Raji (cell line): ENCODE data around the gene MCAM.

Source experiments
- POLR2A ChIP-seq: IDR thresholded peaks from 2 replicates; pipeline ENCODE4 v1.6.1; 2011; ENCODE audit warnings: low read depth, low read length, control low read depth; ENCODE audit not compliant: insufficient read depth

MCAM gene

DNA sequence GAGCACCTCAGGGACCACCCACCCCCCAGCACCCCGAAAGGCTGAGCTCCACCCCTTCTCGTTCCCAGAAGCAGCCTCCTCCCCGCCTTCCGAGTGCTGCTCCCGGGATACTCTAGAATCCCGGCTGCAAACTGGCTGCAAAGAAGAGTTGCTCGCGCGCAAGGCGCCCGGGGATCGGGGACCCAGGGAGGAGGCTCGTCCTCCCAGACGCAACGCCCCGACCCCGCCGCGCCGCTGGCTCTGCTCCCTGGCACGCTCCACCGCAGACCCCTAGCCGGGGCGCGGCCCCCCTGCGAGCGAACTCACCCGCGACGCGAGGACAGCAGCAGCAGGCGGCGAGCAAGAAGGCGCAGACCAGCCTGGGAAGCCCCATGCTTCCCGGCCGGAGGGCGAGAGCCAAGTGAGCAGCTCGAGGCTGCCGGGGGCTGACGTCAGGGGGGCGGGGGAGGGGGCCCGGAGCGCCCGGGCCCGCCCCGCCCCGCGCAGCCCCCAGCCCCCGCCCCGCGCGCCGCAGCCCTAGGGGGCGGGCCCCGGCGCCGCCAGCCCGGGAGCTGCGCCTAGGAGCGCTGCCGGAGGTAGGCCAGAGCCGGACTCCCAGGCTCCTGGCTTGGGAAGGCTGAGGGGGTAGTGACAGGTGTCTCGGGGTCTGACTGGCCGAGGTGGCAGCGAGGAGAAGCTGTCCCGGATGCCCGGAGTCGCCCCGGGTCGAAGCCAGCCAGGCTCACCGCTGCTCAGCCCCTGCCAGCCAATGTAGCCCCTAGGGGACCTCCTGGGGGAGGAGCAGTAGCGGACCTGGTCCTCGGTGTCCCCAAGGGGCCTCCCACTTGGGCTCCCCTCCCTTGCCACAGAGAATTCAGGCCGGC, at the start of gene MCAM:
Gene MCAM, minus strand, starts transcription at position 402 of the 863 bp plus-strand sequence. Its CDS starts 29 bp downstream, at position 373.
- no peak for TF ChIP-seq POLR2A

DNA sequence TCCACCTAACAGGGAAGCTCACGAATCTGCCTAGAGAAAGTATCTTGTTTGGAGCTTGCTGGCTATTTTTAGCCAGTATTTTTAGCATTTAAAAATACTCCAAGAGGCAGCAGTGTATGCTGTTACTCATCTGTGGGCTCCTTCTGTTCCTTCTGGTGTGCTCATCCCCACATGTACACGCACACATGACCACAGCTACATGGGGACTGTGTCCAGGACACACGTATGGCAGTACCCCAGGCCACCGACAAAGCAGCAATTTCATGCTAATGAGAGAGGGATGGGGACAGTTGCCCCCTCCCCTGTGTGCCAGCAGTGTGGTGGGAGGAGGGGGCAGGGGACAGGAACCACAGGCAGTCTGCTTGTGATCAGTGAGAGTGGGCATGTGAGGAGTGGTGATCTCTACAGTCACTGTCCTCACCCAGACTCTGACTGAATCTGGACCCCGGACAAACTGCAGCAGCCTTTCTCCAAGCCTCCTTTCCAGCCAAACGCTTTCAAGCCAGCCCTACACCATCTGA, 48.2 kb upstream of the MCAM start:
- no peak for TF ChIP-seq POLR2A

GRCh38 chr11:119363851-119364590, 47.1 kb upstream of the MCAM start:
- no peak for TF ChIP-seq POLR2A

DNA sequence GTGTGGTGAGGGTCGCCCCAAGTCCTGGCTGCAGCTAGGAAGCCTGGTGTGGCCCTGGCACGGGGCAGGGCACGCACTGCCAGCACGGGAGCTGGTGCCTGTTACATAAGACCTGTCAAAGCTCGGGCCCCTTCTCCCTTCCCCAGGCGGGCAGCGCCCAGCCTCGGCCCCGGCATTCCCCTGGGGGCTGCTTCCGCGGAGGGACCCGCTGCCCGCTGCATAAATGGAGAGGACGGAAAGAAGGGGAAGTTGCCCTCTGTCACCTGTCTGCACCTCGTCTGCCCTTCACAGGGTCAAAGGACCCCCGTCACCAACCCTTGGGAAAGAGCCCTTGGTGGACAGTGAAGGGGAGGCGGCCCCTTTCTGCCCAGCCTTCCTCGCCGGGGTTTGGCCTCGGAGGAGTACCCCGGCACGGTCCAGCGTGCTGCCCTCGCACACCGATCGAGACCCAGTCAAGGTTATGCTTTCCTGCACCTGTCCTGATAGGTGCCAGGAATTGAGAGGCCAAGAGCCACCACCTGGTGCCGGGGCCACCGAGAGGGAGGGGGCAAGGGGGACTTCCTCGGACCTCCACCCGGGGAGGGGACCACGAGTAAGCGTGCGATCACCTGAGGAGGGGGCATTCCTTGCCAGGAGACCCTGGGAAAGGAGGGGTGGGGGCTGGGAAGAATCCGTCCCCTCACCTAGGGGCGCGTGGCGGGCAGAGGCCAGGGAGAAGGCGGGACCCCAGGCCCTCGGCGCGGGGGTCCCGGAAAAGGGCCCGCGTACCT, 46.3 kb upstream of the MCAM start:
- TF ChIP-seq POLR2A, result no peak

- TF ChIP-seq POLR2A, result no peak
Measured at GRCh38 chr11:119362741-119363080, 45.8 kb upstream of the MCAM start.

- TF ChIP-seq POLR2A, result no peak
Measured at GRCh38 chr11:119361941-119362725, 45.2 kb upstream of the MCAM start.

GRCh38 chr11:119361056-119361787, 44.3 kb upstream of the MCAM start:
- TF ChIP-seq POLR2A, result no peak

DNA sequence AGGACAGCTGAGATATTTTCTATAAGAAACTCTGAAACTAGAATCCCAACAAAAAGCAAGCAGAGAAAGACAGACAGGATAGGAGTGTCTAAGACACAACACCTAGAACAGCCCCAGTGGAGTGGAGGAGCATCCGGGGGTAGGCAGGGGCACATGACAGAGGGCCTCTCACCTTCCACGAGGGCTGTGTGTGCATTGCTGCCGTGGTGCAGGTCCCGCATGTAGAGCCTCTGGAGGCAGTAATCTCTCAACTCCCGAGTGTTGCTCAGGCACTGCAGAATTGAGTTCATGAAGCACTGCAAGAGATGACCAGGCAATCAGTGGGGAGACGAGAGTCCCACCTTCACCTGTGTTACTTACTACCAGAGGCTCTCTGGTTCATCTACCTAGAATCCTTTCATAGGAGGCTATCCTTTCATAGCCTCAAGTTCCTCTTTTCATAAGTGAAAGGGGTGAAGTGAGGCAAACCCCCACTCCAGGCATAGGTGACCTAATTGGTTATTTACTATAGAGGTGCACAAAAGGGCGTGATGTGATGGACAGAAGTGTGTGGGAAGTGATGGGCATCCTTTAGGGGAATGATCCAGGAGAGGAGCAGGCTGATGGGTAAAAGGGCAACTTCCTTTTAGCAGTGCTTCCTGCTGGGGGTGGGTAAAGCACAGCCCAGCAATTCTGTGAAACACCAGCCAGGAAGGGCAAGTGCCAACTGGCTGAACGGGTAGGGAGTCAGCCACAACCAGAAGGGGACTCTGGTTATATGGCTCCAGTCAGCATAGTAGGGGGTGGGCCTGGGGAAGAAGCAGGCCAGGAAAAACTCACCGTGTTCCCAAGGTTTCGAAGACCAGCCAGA, 42.7 kb upstream of the MCAM start:
- TF ChIP-seq POLR2A, result no peak

- no peak for TF ChIP-seq POLR2A
Measured at GRCh38 chr11:119357074-119357473, 40.1 kb upstream of the MCAM start.

DNA sequence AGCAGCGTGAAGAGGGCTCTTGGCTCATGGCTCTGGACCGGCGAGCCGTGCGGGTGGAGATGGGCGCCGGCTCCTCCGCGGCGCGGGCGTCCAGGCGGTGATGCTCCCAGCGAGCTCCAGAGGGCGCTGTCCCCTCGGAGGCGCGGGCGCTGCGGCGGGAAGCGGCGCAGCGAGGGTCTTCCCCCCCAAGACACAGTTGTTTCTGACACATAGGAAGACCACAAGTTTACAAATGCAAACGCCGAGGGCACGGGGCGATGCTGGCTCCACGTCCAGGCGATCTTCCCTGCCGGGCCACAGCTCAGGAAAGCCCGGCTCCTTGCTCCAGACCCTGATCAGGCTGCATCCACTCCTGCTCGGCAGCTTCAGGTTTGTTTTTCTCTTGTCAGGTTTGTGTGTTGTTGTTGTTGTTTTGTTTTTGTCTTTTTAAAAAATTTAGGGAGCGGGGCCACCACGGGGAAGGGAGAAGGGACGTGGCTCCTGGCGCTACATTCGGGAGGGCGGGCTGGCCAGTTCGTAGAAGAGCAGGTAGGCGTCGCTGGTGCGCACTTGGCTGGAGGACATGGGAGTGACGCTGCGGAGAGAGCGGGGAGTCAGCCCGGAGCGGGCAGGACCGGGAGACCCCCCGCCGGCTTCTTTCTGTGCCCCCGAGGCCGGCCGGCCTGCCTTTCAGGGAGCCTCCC, 39.6 kb upstream of the MCAM start:
- TF ChIP-seq POLR2A, result no peak

GRCh38 chr11:119355091-119355843, 38.3 kb upstream of the MCAM start:
- TF ChIP-seq POLR2A, result no peak

DNA sequence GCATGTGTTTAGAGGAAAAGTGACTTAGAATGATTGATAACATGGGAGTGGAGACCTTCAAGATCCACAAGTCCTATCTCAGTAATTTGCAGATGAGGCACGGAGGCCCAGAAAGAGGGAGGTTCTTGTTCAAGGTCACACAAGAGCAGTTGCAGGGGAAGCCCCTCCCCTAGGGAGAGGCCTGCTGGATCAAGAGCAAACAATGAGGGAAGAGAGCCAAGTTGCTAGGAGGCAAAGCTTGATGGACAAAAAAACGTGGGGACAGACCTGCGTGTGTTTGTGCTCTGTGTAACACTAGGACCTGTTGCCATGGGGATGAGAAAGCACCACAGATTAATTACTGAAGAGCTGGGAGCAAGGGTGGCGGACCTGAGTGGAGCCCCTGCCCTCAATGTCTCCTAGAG, 35.9 kb upstream of the MCAM start:
- no peak for TF ChIP-seq POLR2A
